GM19372 (cell line): ENCODE measurements around the gene RAB36.
A peak's percentile ranks its signal among the peaks of the same experiment; 100 is the strongest.

Experiments
- ATAC-seq: cut with Tn5 transposase; IDR thresholded peaks from one replicate; pipeline ENCODE4 v1.9.1; 2021; ENCODE audit warnings: mild to moderate bottlenecking, low read depth, moderate library complexity; ENCODE audit not compliant: unreplicated experiment

Gene RAB36

DNA sequence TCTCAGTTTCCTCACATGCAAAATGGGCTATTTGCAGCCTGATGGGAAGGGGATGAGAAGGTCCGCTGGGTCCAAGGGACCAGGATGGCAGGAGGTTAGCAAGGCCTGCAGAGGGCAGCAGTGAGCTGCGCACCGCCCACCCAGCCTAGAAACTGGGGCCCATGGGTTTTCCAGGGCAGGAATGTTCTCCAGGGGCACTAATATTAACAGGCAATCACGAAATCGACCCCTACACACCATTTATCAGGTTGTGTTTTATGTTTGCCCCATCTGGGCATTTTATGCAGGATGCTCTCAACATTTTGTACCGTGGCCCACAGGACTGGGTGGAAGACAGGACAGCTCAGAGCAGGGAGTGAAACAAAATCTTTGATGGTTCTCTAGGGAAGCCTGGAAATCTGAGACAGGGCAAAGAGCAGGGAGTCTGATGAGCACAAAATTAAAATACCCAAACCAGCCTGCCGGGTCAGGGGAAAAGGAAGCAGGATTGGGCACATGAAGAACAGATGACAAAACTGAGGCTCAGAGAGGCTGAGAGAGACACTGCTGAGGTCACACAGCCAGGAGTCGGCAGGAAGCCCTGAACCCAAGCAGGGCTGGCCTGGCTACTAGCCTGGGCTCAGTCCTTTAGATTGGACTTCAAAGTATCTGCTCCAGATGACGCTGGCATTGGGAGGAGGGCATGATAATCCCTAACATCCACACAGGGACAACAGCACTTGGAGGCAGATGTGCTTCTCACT lies 33.4 kb downstream of the RAB36 start:
- no peak for ATAC-seq

GRCh38 chr22:23179381-23180299 lies 34.4 kb downstream of the RAB36 start:
- ATAC-seq = no peak

DNA sequence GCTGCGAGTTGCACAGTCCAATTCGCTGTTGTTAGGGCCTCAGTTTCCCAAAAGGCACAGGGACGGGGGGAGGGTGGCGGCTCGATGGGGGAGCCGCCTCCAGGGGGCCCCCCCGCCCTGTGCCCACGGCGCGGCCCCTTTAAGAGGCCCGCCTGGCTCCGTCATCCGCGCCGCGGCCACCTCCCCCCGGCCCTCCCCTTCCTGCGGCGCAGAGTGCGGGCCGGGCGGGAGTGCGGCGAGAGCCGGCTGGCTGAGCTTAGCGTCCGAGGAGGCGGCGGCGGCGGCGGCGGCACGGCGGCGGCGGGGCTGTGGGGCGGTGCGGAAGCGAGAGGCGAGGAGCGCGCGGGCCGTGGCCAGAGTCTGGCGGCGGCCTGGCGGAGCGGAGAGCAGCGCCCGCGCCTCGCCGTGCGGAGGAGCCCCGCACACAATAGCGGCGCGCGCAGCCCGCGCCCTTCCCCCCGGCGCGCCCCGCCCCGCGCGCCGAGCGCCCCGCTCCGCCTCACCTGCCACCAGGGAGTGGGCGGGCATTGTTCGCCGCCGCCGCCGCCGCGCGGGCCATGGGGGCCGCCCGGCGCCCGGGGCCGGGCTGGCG lies 35.1 kb downstream of the RAB36 start, which contains the start of gene BCR:
Gene BCR, plus strand, starts transcription at position 209 of the 592 bp plus-strand sequence. CDS start 452 bp downstream, outside the sequence.
- peak; percentile 62 for ATAC-seq

- ATAC-seq = no peak
Observed at GRCh38 chr22:23180893-23181720, 35.8 kb downstream of the RAB36 start.

DNA sequence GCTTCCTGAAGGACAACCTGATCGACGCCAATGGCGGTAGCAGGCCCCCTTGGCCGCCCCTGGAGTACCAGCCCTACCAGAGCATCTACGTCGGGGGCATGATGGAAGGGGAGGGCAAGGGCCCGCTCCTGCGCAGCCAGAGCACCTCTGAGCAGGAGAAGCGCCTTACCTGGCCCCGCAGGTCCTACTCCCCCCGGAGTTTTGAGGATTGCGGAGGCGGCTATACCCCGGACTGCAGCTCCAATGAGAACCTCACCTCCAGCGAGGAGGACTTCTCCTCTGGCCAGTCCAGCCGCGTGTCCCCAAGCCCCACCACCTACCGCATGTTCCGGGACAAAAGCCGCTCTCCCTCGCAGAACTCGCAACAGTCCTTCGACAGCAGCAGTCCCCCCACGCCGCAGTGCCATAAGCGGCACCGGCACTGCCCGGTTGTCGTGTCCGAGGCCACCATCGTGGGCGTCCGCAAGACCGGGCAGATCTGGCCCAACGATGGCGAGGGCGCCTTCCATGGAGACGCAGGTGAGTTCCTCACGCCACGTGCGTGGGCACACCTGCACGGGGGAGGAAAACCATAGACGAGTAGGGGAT lies 36.5 kb downstream of the RAB36 start:
- ATAC-seq = no peak

DNA sequence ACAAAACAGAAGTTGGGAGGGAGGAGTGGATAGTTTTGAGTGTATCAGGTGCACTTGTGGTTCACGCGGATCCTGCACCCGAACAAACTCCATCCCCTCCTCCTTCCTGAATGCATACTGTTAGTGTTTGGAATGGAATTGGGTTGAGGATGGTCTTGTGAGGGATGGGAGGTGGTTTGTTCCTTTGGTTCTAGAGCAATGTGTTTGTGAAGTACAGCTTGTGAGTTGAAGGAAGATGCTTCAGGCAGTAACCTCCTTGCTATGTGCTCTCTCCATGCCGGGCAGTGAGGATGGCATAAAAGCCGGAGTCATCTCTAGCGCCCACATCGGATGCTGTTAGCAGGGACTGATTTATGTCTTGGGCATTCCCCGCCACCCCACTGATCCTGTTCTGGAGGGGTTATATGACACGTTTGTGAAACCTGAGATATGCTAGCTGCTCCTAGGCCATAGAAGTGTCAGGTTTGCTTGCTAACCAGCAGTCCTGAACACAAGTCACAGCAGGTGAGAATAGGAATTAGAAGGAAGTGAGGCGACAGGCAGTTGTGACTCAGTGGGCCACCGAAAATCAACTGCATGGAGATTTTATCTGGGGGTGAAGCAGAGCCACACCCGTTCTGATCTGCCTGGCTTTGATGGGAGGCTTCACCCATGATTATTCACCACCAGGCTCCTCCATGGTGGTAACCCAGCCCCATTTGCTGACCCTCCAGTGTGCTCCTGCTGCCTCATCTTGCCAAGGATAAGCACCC lies 37.2 kb downstream of the RAB36 start:
- no peak for ATAC-seq

GRCh38 chr22:23183061-23183698 lies 37.9 kb downstream of the RAB36 start:
- ATAC-seq = no peak

DNA sequence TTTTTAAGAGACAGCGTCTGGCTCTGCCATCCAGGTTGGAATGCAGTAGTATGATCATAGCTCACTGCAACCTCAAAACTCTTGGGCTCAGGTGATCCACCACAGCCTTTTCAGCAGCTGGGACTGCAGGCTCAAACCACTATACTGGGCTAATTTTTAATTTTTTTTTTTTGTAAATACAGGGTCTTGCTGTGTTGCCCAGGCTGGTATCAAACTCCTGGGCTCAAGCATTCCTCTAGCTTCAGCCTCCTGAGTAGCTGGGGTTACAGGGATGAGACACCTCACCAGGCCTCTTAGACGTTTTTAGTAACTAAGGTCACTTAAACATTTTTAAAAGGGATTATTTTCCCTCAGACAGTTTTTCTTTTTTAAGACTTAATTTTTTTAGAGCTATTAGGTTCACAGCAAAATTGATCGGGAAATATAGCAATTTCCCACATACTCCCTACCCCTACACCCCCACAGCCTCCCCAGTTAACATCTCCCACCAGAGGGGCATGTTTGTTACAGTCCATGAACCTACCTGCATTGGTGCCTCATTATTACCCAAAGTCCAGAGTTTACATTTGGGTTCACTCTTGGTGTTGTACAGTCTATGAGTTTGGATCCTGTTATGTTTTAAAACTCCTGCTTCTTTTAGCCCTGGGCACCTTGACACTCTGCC lies 39.0 kb downstream of the RAB36 start:
- ATAC-seq = no peak

DNA sequence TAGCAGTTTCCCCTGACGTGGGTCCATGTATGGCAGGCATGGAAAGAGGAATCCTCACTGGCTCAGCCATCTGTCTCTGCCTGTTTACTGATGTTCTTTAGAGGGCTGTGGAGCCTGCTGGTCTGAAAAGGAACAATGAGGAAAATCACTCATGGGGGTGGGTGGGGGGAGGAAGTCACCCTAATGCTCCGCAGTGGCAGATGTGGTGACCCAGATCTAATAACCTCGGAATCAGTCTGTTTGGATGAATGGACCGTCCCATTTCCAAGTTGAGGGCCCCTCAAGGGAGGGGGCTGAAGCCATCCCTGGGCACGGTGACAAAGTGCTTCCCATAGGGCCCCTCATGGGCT lies 39.5 kb downstream of the RAB36 start:
- no peak for ATAC-seq

- ATAC-seq = no peak
Observed at GRCh38 chr22:23187211-23187610, 41.9 kb downstream of the RAB36 start.

DNA sequence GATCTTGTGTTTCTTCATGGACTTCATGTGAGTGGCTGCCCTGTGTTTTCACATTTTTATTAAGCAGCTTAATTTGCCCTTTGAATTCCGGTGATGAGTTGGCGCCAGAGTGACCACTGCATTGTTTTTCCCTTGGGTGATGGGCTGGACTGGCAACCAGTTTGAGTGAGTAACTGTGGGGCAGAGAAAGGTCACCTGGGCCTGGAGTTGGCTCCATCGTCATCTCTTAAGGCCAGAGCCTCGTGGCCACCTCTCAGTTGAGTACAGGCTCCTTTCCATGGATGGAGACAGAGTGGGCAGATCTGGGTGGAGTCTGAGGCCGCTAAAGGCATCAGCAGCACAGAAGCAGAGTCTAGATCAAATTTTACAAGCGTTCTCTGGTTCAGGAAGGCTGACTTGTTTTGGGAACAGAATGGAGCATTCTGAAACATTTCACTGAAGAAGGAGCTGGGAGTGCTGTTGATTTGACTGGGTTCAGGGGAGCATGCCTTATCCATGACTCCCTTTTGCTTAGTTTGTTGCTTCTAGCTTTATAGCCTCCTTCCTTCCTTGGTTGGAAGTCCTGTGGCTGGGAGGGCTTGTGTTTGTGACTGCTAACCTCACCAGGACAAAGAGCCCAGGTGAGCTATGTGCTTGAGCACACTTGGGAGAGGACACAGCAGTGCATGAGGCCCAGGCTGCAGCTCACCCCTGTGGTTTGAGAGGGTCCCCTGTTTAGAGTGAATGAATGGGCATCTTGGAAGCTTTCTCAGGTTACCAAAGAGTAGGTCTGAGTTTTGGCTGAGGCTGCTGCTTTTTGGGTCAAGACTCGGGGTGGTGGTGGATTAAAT lies 42.8 kb downstream of the RAB36 start:
- ATAC-seq = no peak

DNA sequence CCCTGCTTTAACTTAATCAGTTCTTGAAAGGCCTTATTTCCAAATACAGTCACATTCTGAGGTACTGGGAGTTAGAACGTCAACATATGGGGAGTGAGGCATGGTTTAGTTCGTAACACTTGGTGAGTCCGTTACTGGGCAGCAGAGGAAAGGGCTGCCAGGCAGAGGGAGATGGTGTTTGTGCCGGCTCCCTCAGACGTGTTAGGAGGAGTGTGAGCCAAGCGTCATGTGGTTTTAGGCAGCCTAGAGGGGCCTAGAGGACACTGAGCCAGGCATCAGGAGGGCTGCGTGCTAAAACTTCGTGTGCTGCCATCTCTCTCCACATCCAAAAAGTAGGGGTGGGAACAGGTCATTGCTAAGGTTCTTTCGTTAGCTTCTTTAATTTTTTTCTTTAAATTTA lies 45.2 kb downstream of the RAB36 start:
- ATAC-seq = no peak

DNA sequence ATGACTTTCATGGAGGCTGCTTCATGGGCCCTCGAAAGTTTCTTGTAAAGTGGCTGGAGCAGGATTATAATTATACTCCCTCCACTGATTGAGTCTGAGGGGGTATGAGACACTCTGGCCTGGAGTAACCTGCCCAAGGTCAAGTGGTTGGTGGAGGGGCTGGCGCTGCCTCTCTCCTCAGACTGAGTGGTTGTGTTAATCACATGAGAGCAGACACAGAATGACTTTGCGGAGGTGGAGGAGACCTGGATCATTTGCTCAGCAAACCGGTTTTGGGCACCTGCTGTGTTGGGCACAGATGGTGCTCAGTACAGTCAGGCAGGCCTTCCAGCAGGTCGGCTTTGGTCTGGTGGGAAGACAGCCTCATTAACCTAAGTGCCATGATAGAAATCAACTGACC lies 46.9 kb downstream of the RAB36 start:
- ATAC-seq = no peak

DNA sequence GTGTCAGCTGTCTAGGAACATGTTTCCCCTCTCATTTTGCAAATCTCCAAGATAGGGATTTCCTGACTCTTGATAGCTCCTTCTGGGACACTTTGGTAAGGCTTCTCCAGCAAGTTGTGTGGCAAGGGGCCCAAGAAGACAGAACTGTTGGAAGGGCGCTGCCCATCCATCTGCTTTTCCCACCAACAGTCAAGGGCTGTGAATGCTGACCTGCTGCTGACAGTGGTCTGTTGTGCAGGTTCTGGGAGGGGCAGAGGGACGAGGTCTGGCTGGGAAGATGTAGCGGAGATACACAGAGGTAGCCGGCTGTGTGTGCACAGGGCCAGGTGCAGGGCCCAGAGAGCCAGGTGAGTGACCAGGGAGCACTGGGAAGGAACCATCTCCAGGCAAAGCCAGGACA lies 47.3 kb downstream of the RAB36 start:
- no peak for ATAC-seq

DNA sequence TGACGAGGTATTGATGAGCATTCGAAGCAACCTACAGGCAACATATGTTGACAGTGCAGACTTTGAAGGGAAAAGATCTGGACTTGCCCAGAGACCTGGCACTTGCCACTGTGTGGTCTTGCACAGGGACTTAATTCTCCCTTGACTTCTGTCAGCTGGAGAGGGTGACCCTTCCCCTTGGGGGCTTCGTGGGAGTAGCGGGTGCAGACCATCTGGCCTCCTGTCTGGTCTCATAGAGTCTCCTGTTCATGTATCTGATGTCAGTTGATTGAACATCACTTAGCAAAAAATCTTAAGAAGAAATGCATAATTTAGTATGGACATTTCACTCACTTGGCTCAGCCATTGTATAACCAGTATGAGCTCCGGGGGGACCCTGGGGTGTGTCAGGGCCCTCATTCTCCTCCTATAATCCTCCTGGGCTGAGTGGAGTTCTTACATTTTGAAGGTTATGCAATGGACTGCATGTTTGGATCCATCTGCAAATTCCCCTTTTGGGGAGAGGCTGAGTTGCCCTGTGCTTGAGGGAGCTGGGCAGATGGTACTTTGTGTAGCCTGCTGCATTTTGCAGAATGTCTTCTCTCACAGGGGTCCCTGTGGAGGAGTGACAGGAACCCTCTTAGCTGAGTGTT lies 48.0 kb downstream of the RAB36 start:
- ATAC-seq = no peak

DNA sequence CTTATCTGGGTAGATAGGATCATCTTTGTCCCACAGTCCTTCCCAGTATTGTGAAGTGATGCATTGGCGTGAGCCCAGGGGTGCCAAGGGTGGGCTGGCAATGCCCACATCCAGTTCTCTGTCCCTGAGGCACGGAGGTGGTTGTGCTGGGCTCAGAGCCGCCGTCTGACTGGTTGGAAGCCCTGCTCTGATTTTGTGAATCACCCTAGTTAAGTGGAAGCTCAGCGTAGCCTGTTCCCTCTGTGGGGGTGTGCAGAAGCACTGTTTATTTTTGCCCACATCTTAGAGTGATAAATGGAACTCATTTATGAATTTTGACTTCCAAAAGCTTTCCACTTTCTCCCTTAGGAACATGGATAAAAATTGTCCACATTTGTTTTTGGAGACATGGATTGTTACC lies 48.6 kb downstream of the RAB36 start:
- ATAC-seq = no peak

GRCh38 chr22:23196165-23196564 lies 50.9 kb downstream of the RAB36 start:
- no peak for ATAC-seq
